TTC549 (cell line): Measurements from ENCODE around the gene JMJD8.

Experiments used
- FAIRE-seq: peaks from 2 replicates; lab custom pipeline; 2012; peaks lifted over from hg19 to GRCh38; lab: Jason Lieb, UNC

The JMJD8 gene

GRCh38 chr16:659618-660017 lies 24.5 kb downstream of the JMJD8 start:
- no peak for FAIRE-seq

- FAIRE-seq: no peak
Measured at GRCh38 chr16:658679-659571, 25.2 kb downstream of the JMJD8 start.

GRCh38 chr16:657487-657886 lies 26.6 kb downstream of the JMJD8 start:
- no peak for FAIRE-seq

GRCh38 chr16:654034-654433 lies 30.1 kb downstream of the JMJD8 start:
- no peak for FAIRE-seq

- FAIRE-seq: no peak
Measured at GRCh38 chr16:652454-653305, 31.5 kb downstream of the JMJD8 start.

GRCh38 chr16:651844-652243 lies 32.3 kb downstream of the JMJD8 start:
- no peak for FAIRE-seq

- no peak for FAIRE-seq
Measured at GRCh38 chr16:649631-650030, 34.5 kb downstream of the JMJD8 start.

- no peak for FAIRE-seq
Measured at GRCh38 chr16:648781-649589, 35.1 kb downstream of the JMJD8 start, which contains the start of gene WDR90. WDR90 (plus strand) TSS chr16:649365; CDS start chr16:649417, 52 bp downstream.

GRCh38 chr16:648071-648780 lies 35.9 kb downstream of the JMJD8 start:
- FAIRE-seq: no peak

GRCh38 chr16:647173-647902 lies 36.8 kb downstream of the JMJD8 start:
- no peak for FAIRE-seq

- no peak for FAIRE-seq
Measured at GRCh38 chr16:646679-647172, 37.4 kb downstream of the JMJD8 start.

- no peak for FAIRE-seq
Measured at GRCh38 chr16:645852-646678, 38.1 kb downstream of the JMJD8 start.

- no peak for FAIRE-seq
Measured at GRCh38 chr16:644556-644955, 39.6 kb downstream of the JMJD8 start.

GRCh38 chr16:643050-643368 lies 41.1 kb downstream of the JMJD8 start:
- no peak for FAIRE-seq

GRCh38 chr16:642189-643049 lies 41.7 kb downstream of the JMJD8 start:
- no peak for FAIRE-seq

GRCh38 chr16:641326-642188 lies 42.6 kb downstream of the JMJD8 start, which contains the start of gene MCRIP2:
MCRIP2 (plus strand) TSS chr16:641828; CDS start chr16:641992, 164 bp downstream.
- FAIRE-seq: no peak

- FAIRE-seq: no peak
Measured at GRCh38 chr16:640614-641013, 43.5 kb downstream of the JMJD8 start.

- FAIRE-seq: no peak
Measured at GRCh38 chr16:638836-639235, 45.3 kb downstream of the JMJD8 start.
